K562 (cell line): ENCODE data around the gene PRPF6. TPM values are rescaled to one million over a fixed set of nuclear protein-coding genes. Genes with fewer than 3 reads are reported as not detected.

Source experiments
- CBFA2T2 ChIP-seq: fragments of 450-650 bp; conservative IDR thresholded peaks from 2 replicates; pipeline ENCODE4 v1.6.1; 2017; ENCODE audit warnings: mild to moderate bottlenecking
- CBFB ChIP-seq: sonication (generic); formaldehyde crosslinking; IDR thresholded peaks from 2 replicates; pipeline ENCODE4 v1.4.0; 2020; ENCODE audit warnings: mild to moderate bottlenecking, missing genetic modification reagents
- CCAR2 ChIP-seq: fragments of 200-400 bp; formaldehyde crosslinking; IDR thresholded peaks from 2 replicates; pipeline ENCODE4 v1.6.1; 2017; ENCODE audit warnings: mild to moderate bottlenecking, low read depth, low read length
- FOXK2 ChIP-seq, 2 experiments: fragments of 450-650 bp; IDR thresholded peaks in 1 of 2; conservative IDR thresholded peaks in 1 of 2; 2 replicates each; pipeline ENCODE4 v1.6.1; 2016; ENCODE audit warnings: low read depth in 2 of 2, mild to moderate bottlenecking in 1 of 2
- GABPA ChIP-seq: fragments of 200-800 bp; sonication (Bioruptor generic); conservative IDR thresholded peaks from 2 replicates; pipeline ENCODE4 v1.6.1; 2016; ENCODE audit warnings: low read depth, missing genetic modification characterization, missing compliant biosample characterization
- GATAD2B ChIP-seq: fragments of 450-650 bp; IDR thresholded peaks from 2 replicates; pipeline ENCODE4 v1.6.1; 2017; ENCODE audit warnings: mild to moderate bottlenecking, borderline replicate concordance
- MTA2 ChIP-seq: fragments of 450-650 bp; IDR thresholded peaks from 2 replicates; pipeline ENCODE4 v1.6.1; 2016; ENCODE audit warnings: low read depth
- NEUROD1 ChIP-seq: fragments of 150-350 bp; IDR thresholded peaks from 2 replicates; pipeline ENCODE4 v1.6.1; 2014; ENCODE audit warnings: borderline replicate concordance, low read length, low read depth; ENCODE audit not compliant: partially characterized antibody
- NFE2 ChIP-seq: IDR thresholded peaks from 2 replicates; pipeline ENCODE4 v1.6.1; 2014; ENCODE audit warnings: antibody characterized with exemption, low read depth
- PTRF ChIP-seq: fragments of 450-650 bp; IDR thresholded peaks from 2 replicates; pipeline ENCODE4 v1.6.1; 2016; ENCODE audit warnings: mild to moderate bottlenecking, missing genetic modification characterization, missing compliant biosample characterization
- RBM14 ChIP-seq: fragments of 200-400 bp; formaldehyde crosslinking; IDR thresholded peaks from 2 replicates; pipeline ENCODE4 v1.6.1; 2018; ENCODE audit warnings: low read depth, mild to moderate bottlenecking, low read length, moderate library complexity, borderline replicate concordance; ENCODE audit not compliant: insufficient read depth
- U2AF2 ChIP-seq: fragments of 200-400 bp; formaldehyde crosslinking; optimal IDR thresholded peaks from 2 replicates; pipeline ENCODE3; 2017; ENCODE audit warnings: low read depth, mild to moderate bottlenecking, low read length
- ZNF23 ChIP-seq: fragments of 250-450 bp; sonication (Bioruptor Pico); IDR thresholded peaks from 2 replicates; pipeline ENCODE4 v1.4.0; 2020; ENCODE audit warnings: mild to moderate bottlenecking
- ZNF507 ChIP-seq: conservative IDR thresholded peaks from 2 replicates; pipeline ENCODE4 v1.6.1; 2017; ENCODE audit warnings: missing genetic modification characterization, missing compliant biosample characterization
- polyA plus RNA-seq, 8 experiments: library from polyadenylated mRNA; depleted of rRNA in 4 of 8; stranded (reverse) in 5 of 8; unstranded in 3 of 8; fragments of >200 nt; fragmentation: Nextera tagmentation in 2 of 8; fragmentation: Illumina TruSeq in 1 of 8; extraction: Ambion mirVana in 2 of 8; extraction: Trizol in 1 of 8; gene quantifications; 2 replicates each; pipeline versions ENCODE4 v1.2.1 to v1.2.3, GENCODE V29; 2011 to 2014; ENCODE audit warnings: inconsistent platforms in 1 of 8, missing spikeins in 1 of 8
- total RNA-seq, 7 experiments: library from RNA; depleted of rRNA in 6 of 7; stranded (reverse); fragments of >200 nt in 6 of 7; fragmentation: Illumina TruSeq in 2 of 7; extraction: Trizol in 2 of 7; gene quantifications; 2 replicates each; pipeline versions ENCODE4 v1.2.1 to v1.2.3, GENCODE V29; 2011 to 2021; ENCODE audit warnings: low replicate concordance in 1 of 7
- TF ChIP-seq, protein P1 (sequence below): fragments of 250-450 bp; sonication (Bioruptor Pico); IDR thresholded peaks from 2 replicates; pipeline ENCODE4 v1.4.0; 2020; ENCODE audit warnings: mild to moderate bottlenecking, moderate library complexity, borderline replicate concordance
- TF ChIP-seq, protein P2 (sequence below): sonication (generic); formaldehyde crosslinking; IDR thresholded peaks from 2 replicates; pipeline ENCODE4 v1.8.1; 2023; ENCODE audit warnings: mild to moderate bottlenecking, missing genetic modification reagents
- TF ChIP-seq, protein P3 (sequence below): fragments of 150-350 bp; IDR thresholded peaks from 2 replicates; pipeline ENCODE4 v1.6.1; 2014; ENCODE audit warnings: low read depth, mild to moderate bottlenecking, low read length, borderline replicate concordance
- TF ChIP-seq, protein P4 (sequence below): fragments of 450-650 bp; formaldehyde crosslinking; conservative IDR thresholded peaks from 2 replicates; pipeline ENCODE4 v1.4.0; 2022; ENCODE audit warnings: mild to moderate bottlenecking, missing genetic modification characterization

Gene PRPF6
- total and polyA plus RNA-seq, 9 of the 15 experiments (the other 6 are each of a cell fraction or from before 2014, with no cell fraction given): 4.2 to 83.2 (median 59.9) TPM

DNA sequence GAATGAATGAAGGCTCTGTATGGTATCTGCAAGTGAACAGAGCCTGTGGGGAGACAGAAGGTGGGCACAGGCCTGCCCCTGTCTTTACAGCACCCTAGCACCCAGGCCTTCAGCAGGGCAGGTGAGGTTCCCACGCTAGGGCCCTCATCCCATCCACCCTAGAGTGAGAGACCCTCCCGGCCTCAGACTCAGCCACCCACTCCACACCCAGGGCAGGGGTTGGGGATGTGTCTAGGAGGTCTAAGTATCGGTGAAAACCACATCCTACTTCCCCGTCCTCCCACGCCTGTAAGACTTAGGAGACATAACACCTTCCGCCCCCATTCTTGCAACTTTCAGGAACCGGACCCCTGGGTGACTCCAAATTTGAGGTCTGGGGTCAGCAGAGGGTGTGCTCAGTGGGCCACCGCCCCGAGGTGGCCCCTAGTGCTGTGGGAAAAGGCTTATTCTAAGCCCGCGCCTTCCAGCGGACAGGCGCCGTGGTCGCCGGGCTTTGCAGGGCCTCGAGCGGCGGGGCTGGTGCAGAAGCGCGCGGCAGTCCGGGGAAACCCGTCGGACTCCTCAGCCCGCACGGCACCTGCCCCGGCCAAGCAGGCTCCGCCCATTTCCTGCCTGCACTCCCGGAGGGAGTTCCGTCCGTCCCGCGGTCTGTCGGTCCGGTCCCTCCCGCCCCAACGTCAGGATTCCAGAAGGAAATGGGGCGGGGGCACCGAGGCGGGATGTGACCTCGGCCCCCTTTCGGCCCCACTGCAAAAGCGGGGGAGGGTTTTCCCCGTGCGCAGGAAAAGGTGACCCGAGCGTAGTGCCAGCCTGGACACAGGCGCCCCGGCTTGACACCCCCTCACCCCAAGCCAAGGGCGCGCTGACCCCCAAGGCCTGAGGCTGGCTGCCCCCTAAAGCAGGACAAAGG lies 2.4 kb upstream of the PRPF6 start (continued):
- TF ChIP-seq, protein P1, sequence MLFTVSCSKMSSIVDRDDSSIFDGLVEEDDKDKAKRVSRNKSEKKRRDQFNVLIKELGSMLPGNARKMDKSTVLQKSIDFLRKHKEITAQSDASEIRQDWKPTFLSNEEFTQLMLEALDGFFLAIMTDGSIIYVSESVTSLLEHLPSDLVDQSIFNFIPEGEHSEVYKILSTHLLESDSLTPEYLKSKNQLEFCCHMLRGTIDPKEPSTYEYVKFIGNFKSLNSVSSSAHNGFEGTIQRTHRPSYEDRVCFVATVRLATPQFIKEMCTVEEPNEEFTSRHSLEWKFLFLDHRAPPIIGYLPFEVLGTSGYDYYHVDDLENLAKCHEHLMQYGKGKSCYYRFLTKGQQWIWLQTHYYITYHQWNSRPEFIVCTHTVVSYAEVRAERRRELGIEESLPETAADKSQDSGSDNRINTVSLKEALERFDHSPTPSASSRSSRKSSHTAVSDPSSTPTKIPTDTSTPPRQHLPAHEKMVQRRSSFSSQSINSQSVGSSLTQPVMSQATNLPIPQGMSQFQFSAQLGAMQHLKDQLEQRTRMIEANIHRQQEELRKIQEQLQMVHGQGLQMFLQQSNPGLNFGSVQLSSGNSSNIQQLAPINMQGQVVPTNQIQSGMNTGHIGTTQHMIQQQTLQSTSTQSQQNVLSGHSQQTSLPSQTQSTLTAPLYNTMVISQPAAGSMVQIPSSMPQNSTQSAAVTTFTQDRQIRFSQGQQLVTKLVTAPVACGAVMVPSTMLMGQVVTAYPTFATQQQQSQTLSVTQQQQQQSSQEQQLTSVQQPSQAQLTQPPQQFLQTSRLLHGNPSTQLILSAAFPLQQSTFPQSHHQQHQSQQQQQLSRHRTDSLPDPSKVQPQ (CRISPR knock-in tag): no peak
- no peak for TF ChIP-seq ZNF507 (tag)
- TF ChIP-seq, protein P2, sequence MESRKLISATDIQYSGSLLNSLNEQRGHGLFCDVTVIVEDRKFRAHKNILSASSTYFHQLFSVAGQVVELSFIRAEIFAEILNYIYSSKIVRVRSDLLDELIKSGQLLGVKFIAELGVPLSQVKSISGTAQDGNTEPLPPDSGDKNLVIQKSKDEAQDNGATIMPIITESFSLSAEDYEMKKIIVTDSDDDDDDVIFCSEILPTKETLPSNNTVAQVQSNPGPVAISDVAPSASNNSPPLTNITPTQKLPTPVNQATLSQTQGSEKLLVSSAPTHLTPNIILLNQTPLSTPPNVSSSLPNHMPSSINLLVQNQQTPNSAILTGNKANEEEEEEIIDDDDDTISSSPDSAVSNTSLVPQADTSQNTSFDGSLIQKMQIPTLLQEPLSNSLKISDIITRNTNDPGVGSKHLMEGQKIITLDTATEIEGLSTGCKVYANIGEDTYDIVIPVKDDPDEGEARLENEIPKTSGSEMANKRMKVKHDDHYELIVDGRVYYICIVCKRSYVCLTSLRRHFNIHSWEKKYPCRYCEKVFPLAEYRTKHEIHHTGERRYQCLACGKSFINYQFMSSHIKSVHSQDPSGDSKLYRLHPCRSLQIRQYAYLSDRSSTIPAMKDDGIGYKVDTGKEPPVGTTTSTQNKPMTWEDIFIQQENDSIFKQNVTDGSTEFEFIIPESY: 0 out of 2 replicates have a peak, but pooled peaks have one; percentile 11
- TF ChIP-seq GABPA (tag): peak; percentile 78
- TF ChIP-seq, protein P3, sequence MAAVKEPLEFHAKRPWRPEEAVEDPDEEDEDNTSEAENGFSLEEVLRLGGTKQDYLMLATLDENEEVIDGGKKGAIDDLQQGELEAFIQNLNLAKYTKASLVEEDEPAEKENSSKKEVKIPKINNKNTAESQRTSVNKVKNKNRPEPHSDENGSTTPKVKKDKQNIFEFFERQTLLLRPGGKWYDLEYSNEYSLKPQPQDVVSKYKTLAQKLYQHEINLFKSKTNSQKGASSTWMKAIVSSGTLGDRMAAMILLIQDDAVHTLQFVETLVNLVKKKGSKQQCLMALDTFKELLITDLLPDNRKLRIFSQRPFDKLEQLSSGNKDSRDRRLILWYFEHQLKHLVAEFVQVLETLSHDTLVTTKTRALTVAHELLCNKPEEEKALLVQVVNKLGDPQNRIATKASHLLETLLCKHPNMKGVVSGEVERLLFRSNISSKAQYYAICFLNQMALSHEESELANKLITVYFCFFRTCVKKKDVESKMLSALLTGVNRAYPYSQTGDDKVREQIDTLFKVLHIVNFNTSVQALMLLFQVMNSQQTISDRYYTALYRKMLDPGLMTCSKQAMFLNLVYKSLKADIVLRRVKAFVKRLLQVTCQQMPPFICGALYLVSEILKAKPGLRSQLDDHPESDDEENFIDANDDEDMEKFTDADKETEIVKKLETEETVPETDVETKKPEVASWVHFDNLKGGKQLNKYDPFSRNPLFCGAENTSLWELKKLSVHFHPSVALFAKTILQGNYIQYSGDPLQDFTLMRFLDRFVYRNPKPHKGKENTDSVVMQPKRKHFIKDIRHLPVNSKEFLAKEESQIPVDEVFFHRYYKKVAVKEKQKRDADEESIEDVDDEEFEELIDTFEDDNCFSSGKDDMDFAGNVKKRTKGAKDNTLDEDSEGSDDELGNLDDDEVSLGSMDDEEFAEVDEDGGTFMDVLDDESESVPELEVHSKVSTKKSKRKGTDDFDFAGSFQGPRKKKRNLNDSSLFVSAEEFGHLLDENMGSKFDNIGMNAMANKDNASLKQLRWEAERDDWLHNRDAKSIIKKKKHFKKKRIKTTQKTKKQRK: no peak
- no peak for TF ChIP-seq CBFB
- no peak for TF ChIP-seq ZNF23 (CRISPR knock-in tag)
- no peak for TF ChIP-seq NEUROD1
- TF ChIP-seq, protein P4, sequence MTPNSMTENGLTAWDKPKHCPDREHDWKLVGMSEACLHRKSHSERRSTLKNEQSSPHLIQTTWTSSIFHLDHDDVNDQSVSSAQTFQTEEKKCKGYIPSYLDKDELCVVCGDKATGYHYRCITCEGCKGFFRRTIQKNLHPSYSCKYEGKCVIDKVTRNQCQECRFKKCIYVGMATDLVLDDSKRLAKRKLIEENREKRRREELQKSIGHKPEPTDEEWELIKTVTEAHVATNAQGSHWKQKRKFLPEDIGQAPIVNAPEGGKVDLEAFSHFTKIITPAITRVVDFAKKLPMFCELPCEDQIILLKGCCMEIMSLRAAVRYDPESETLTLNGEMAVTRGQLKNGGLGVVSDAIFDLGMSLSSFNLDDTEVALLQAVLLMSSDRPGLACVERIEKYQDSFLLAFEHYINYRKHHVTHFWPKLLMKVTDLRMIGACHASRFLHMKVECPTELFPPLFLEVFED (CRISPR knock-in tag): no peak
- no peak for TF ChIP-seq GATAD2B
- no peak for TF ChIP-seq RBM14
- TF ChIP-seq FOXK2 (conservative IDR thresholded peaks at IDR 0.05 in 1 of 2, IDR thresholded peaks at IDR 0.05 in 1 of 2; ENCODE audit: low read depth in 2 of 2): no peak
- no peak for TF ChIP-seq NFE2
- TF ChIP-seq CBFA2T2: no peak
- TF ChIP-seq U2AF2: no peak
- no peak for TF ChIP-seq MTA2
- TF ChIP-seq PTRF: no peak
- no peak for TF ChIP-seq CCAR2
